Measurements from ENCODE around the gene CRB2.
"Not testable (repeated sequence)": the region's sequence is repeated elsewhere in the genome, so short reads cannot be mapped to it uniquely, and the experiment has no call there.

The CRB2 gene

DNA sequence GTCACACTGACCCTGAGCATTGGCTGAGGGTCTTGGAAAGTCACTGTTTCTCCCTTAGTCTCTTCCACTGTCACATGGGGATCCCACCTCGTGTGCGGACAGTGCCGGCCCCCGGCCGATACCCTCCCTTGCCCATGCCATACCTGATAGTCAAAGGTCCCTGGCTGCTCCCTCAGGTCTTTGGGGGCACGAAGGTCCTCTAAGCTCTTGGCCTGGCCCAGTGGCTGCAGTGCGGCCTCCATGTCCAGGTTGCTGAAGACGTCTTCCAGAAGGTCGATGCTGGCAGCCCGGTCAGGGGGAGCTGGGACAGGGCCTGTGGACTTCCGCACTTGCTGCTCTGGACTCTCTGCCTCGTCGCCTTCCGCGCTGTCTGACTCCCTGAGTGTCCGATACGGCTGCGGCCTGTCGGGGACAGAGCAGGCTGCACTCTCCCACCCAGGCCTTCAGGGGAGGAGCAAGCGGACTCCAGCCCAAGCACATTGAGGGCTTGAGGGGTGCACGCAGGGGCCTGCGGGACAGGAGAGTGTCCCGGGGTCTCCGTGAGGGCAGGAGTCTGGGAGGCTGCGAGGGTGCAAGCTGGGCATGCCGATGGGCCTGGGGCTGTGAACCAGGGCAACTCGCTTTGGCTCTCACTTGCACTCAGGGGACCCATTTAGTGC lies 27.6 kb downstream of the CRB2 start:
- DNase-seq: no peak

DNA sequence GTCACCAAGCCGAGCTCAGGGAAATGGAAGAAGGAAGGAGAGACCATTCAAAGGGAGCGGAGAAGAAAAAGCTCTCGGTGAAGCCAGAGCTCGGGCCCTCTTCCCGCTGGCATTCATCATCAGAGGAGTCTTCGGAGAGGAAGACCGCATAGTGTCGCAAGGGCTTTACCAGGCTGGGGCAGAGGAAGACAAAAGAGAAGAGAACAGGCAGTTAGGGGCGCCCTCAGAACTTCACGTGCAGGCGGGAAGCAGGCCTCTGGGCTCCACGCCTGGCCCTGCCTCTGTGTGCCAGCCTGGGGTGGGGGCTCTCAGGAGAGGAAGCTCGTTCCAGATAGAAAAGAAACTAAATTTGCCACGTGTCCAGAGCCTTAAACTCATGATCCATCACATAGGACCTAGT lies 31.7 kb downstream of the CRB2 start:
- DNase-seq: no peak

DNA sequence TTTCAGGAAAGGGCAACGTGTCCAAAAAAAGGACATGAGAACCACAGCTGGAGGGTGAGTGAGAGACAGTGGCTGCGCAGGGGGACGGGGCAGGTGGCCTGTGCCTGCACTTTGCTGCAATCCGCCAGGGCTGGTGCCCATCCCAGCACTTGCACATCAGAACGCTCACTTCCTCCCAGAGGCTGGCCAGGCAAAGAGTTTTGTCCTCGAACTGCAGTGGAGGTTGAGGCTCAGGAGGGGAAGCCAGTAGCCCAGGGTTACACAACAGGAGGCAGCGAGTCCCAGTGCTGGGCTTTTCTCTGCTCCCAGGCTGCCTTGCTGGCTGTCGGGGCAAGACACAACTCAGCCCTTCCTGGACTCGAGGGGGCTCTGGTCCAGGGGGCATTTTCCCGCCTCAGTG lies 33.1 kb downstream of the CRB2 start:
- no peak for DNase-seq

DNA sequence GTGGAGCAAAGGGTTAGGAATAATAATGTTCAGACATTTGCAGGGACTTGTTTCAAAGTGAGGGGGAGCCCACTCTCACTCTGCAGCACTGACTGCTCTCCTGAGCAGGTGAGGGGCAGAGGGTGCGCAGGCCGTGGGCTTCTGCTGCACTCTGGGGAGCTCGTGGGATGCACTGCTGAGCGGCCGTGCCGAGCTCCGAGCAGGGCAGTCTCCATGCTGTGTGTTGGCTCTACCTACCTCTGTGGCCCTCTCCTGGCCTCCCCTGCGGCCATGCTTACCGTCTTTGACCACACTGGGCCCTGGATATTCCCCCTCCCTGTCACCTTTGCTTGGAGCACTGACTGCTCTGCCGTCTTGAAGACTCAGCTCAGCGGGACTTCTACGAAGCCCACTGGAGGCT lies 33.7 kb downstream of the CRB2 start:
- DNase-seq: no peak

DNA sequence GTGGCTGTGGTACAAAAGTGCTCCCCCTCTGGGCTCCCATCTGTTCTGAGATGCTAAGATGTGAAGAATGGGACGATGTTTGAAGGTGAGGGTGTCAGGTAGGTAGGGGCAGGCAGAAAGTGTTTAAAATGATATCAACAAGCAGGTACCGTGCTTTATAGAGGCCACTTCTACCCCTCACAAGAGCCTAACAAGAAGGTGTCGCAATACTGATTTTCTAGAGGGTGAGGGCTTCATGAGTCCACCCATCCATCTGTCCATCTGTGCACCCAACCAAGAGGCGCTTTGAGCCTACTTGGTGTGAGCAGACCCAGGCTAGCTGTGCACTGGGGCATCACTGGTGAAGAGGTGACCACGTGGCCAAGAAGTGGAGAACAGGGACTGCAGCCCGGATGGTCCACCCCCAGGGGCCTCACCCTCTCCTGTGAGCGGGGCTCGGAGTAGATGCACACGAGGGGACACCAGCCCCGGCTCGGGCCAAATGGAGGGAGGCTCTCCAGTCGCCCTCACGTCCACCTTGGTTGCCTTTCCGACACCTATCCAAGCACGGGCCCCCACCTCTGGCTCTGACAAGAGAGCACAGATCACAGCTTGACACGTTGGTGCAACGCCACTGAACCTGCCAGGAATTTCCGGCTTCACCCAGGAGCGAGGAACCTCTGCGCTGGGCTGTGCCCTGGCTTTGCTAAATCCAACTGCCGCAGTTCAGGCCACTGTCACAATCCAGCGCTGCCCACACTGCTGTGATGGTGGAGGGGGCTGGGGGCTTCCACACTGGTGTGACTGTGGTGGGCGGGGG lies 34.5 kb downstream of the CRB2 start:
- DNase-seq: no peak

DNA sequence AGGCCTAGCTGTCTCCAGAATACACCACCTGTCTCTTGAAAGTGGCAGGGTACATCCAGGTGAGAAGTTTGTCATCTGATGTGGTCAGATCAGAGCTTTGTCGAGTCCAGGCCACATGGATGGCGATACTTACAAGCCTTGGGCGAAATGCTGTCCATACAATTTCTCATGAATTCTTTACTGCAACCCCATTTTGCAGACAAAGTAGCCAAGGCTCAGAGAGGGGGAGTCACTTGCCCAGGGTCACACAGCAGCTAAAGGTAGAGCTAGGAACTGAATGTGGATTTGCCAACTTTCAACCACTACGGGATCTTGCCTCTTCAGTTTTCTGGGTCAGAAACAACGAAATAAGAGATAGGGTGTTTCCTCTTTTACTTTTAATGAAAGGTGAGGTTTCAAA lies 35.2 kb downstream of the CRB2 start:
- no peak for DNase-seq

DNA sequence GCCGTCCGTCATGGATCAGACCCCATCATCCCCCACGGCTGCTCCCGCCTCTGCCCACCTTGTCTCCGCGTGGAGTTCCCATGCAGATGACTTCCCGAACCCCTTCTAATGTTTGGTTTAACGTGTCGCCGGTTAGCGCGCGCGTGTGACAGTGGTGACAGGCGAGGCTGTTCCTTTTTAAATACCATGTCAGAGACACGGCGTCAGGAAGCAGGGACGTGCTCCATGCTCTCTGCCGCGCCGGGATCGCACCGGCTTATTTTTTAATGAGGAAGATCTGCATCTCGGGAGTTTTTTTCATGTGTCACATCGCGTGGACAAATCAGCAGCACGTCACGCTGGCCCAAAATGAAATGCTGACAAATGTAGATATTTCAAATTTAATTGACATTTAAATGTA lies 35.9 kb downstream of the CRB2 start:
- no peak for DNase-seq

DNA sequence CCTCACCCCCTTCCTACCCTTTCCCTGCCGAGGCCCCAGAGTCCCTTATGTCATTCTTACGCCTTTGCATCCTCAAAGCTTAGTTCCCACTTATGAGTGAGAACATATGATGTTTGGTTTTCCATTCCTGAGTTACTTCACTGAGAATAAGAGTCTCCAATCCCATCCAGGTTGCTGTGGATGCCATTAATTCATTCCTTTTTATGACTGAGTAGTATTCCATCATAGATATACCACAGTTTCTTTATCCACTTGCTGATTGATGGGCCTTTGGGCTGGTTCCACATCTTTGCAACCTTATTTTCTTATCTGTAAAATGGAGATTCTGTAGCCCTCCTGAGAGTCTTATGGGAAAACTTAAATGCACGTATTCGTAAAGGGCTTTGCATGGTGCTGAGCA lies 36.8 kb downstream of the CRB2 start:
- no peak for DNase-seq

DNA sequence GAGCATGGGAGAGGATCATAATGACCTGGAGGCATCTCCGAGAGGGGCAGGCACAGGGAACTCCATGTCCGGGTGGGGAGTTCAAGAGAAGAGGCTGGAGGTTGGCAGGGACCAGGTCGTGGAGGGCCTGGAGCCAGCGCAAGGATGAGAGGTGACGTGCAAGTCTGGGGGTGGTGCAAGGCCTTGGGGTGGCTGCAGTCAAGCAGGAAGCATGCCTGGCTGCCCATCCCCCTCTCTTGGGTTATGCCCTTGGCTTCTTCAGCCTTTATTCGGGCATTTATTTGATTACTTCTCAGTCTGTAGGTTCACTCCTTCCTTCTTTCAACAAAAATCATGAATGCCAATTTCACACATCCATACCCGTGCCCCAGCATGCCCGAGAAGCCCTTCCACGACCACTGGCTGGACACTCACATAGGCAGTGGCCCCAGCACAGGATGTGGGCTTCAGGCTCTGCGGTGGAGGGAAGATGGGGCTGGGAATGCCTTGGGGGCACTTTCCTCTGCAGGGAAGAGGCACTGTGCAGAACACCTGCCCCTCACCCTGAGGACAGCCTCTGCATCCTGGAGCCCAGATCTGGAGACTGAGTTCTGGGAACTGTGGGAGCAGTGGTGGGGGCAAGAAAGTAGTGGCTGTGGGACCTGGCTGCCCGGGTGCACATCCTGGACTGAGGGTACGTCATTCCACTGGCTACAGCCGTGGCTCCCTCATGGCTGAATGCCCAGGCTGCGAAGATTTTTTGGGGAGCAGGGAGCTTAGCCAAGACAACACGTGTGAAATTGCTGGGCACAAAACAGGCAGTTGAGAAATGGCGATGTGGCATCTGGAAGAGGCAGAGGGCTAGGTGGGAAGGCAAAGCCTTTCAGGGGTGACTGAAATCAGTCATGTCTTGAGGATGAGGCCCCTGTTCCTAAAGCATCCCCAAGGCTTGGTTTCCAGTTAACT lies 38.6 kb downstream of the CRB2 start:
- no peak for DNase-seq

DNA sequence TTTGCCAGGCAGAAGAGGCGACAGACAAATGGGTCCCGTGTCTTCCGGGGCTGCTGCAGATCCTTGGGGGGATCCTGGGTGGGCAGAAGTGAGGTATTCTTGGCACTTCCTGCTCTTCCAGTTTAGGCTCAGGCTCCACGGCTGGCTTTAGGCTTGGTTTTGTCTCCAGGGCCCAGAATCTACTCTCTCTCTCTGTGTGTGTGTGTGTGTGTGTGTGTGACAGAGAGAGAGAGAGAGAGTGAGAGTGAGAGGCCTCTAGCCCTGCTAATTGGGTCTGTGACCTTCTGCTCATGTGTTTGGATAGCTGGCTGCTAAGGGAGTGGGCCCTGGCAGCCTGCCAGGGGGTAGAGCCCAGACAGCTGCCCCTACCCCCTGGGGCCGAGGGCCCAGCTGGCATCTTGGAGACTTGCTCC lies 39.3 kb downstream of the CRB2 start:
- peak; percentile 2 for DNase-seq

DNA sequence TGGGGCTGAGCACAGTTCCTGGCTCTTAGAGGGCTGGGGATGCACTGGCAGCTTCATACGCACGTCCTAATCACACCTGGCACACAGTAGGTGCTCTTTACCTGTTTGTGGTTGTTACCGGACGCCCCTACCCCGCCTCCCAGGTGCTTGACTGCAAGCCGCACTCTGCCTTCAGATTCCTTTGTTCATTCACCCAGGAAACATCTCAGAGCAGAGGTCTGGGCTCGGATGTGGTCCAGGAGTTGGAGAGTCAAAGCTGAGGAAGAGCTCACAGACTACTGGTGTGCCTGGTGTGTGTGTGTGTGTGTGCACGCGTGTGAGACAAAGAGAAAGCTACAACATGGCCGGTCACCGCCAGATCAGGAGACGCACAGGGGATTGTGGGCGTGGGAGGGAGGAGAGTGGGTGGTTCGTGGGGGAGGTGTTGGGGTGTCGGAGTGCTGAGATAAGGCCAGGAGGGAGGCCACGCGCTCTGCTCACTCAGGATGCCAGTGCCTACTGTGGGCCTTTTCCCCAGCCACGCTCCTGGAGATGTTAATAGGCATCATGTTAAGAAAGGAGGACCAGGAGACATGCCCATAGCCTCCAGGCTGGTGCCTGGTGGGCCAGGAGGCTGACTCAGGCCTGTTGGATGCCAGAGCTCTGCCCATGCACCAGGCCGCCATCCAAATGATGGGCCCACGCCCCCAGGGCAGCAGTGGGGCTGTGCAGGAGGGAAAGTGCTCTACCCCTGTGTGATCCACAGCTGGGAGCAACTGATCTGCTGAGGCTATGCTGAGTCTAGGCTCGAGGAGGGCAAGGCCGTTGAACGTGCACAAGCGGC lies 39.9 kb downstream of the CRB2 start:
- DNase-seq: no peak

DNA sequence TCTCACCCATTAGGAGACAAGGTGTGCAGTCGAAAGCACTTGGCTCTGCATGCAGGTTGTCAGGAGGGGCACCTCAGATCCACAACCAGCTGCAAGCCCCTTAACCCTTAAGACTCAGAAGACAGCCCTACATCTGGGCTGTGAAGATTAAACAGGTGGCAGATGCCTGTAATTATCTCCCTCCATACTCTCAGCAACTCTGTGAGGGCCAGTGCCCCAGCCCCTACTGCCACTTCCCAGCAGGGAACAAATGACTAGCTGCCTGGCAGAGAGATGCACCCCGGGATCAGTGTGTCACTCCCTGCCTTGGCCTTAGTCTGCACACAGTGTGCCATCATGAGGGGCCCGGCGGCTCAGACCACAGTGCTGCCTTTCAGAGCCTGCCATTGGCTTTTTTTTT lies 42.0 kb downstream of the CRB2 start:
- DNase-seq: no peak

DNA sequence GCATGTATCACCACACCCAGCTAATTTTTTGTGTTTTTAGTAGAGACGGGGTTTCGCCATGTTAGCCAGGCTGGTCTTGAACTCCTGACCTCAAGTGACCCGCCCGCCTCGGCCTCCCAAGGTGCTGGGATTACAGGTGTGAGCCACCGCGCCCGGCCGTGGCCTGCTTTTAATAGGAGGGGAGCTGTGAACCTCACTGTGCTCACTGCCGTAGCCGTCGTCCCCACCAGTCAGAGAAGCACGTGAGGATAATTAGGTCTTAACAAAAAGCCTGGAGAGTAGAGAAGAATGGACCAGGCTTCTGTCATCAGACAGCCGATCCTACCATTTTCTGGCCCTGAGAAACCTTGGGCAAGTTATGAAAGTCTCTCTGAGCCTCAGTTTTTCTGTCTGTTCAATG lies 42.9 kb downstream of the CRB2 start:
- not testable (repeated sequence) for DNase-seq

DNA sequence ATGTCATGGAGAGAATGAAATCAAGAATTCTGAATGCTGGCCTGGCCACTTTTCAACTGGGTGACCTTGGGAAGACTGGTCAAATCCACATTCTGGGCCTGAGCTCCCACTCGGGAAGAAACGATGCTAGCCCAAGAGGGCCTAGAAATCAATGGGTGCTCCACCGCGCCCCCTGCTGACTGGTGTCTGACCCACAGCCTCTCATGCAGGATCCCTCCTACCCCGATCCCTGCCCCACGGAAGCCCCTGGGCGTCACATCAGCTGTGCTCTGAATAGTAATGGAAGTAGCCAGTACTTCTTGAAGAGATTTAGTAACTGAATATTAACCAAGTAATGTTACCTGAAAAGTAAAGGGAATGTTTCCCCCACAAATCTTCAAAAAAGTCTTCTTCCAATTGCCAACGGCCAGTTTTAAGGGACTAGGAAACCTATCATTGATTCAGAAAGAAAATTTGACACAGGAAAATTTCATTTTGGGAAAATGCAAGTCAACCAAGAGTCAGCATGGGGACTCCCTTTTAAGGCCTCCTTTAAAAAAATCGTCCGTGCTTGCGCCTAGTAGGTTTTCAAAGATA lies 43.9 kb downstream of the CRB2 start:
- DNase-seq: no peak

DNA sequence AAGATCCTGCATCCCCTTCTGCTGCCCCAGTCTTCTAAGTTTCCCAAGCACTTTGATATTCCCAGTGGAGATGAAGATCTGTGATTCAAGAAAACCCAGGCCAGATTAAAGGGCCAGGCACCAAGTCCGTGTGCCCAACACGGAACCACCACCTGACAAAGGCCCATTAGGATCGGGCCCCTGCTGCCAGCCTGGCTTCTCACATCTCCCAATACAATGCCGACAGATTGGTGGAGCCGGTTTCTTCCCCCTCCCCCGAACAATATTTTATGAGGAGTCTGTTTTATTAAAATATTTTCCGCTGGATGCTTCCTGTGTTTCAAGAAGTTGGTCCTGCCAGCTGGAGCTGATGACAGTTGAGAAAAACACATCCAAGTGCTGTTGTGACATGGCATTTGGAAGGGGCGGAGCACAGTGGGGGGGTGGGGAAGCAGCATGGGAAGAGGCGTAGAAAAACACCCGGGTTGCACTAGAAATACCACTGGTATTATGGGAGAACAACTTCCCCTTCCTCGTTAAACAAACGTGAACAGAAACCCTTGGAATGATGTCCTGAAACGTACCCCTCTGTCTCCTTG lies 45.0 kb downstream of the CRB2 start:
- peak; percentile 27 for DNase-seq

DNA sequence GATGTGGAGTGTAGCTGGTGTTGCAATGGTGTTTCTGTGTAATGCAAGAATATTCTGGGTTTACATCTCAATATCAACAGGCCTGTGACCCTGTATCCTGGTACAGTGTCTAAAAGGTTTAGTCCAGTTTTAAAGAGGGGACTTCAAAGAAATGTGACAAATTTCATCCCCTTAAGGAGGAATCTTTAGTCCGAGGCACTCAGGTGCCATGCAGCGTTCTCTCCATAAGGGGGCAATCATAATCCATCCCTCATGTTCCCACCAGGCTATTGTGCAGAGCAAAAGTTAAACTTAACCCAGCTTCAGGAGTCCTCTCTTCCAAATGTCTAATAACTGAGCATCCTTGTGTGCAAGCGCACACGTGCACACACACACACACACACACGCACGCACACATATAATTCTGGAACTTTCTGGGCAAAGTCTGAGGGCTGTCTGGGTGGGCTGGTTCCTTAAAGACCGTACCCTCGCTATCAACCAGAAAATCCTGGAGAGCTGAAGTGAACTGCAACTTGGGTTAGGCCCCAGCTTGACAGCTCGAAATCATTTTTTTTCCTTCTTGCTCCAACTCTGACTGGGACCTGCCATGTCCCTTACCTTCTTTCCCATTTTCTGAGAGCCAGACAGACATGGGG lies 46.0 kb downstream of the CRB2 start:
- DNase-seq: peak; percentile 56

DNA sequence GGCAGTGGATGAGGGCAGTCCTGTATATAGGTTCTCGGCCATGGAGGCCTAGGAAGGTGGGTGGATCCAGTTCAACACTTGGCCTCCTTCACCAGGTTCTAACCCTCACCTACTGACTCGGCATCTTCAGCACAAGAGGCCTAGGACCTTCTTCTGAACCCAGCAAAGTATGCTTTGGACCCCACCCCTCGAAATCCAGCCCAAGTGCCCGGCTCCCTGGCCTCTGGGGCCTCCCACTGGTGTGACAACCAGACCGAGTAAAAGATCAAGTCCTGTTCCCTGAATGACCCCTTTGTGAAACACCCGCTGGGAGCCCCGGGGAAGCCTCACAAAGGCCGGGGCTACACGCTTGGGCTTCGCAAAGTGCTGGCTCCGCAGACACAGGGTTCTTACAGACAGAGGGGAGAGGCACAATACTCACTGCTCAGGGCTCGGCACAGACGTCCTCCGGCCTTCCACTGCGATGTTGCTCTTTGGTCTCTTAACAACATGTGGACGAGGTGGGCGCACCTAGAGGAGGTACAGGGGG lies 47.0 kb downstream of the CRB2 start:
- no peak for DNase-seq

DNA sequence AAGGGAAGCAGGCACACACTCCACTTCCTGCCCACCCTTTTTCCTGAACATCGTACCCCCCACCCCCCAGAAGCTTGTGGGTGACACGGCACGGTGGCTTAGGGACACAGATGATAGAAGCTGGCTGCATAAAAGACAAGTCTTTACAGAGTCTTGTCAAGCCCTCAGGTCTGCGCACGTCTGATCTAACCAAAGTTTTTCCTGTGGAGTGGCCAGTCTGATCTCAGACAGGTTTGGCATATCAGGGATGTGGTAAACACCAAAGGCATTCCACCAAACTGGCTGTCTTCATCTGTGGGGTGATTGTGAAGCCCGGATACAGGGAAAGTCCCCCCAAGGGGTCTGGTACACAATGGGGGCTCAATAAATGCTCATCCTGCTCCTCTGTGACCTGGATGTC lies 50.0 kb downstream of the CRB2 start:
- DNase-seq: no peak

DNA sequence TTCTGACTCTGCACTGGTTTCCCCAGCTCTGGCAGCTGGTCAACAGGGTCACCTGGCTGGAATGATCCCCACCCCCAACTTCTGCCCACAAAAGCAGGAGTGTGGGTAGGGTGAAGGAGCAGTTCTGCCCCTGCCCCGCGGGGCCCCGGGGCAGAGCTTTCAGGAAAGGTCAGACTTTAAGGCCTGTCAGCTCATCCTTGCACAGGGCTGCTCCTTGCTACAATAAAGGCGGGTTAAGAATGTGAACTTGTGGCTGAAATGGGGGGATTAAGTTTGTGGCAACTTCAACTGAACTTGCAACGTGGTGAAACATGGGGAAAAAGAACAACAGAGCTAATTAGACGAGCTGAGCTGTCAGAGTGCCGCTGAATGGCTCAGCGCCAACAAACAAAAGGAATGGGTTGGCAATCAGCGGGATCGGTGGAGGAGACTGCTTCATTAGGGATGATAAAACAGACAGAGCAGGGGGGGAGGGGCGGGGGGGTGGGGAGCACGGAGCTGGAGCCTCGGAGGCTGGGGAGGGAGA lies 50.8 kb downstream of the CRB2 start:
- no peak for DNase-seq

DNA sequence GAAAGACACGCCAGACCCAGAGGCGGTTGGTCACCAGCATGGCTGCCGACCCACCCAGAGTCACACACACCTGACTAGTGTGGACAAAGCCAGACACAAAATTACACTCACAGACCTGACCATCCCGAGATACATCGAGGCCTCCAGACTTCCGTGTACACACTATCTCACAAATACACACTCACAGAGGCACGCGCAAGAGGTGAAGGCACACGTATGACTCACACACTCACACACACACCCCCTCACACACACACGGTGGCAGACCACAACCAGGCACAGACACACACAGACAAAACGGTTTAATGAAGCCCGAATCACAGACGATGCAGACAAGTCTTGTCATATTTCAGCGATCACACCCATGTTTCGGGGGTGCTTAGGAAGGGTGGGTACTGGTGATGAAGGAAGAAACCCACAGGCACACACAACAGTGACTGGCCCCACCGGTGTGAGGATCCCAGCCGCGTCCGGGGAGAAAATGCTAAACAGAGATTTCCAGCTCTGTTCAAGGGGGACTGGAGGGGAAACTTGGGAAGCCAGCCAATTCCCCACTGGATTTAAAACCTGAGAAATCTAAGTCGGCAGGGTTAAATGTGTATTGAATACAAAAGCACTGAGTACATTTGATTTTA lies 51.3 kb downstream of the CRB2 start:
- no peak for DNase-seq
